Transverse colon (tissue), 3 donors: Measurements from ENCODE around the gene COL6A2.

ENCODE experiments used
- POLR2A ChIP-seq: fragments of 450-650 bp; IDR thresholded peaks from one replicate; pipeline ENCODE4 v1.6.1; 2016; ENCODE audit warnings: antibody characterized with exemption, mild to moderate bottlenecking, moderate library complexity
- TF ChIP-seq, protein P1 (sequence below), 5 experiments: fragments of 200-600 bp in 3 of 5; fragments of 450-650 bp in 2 of 5; sonication (generic) in 3 of 5; IDR thresholded peaks; 1 replicate in 2 of 5; 2 replicates in 3 of 5; pipeline ENCODE4 v1.5.1; 2016 to 2017; ENCODE audit warnings: antibody characterized with exemption in 5 of 5, inconsistent platforms in 3 of 5, mild to moderate bottlenecking in 2 of 5, moderate library complexity in 1 of 5

- TF ChIP-seq, protein P1, sequence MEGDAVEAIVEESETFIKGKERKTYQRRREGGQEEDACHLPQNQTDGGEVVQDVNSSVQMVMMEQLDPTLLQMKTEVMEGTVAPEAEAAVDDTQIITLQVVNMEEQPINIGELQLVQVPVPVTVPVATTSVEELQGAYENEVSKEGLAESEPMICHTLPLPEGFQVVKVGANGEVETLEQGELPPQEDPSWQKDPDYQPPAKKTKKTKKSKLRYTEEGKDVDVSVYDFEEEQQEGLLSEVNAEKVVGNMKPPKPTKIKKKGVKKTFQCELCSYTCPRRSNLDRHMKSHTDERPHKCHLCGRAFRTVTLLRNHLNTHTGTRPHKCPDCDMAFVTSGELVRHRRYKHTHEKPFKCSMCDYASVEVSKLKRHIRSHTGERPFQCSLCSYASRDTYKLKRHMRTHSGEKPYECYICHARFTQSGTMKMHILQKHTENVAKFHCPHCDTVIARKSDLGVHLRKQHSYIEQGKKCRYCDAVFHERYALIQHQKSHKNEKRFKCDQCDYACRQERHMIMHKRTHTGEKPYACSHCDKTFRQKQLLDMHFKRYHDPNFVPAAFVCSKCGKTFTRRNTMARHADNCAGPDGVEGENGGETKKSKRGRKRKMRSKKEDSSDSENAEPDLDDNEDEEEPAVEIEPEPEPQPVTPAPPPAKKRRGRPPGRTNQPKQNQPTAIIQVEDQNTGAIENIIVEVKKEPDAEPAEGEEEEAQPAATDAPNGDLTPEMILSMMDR (IDR thresholded peaks at IDR 0.05) = no peak
- no peak for TF ChIP-seq POLR2A
Measured at GRCh38 chr21:46152927-46153246, 55.0 kb downstream of the COL6A2 start.
